RWPE1 (cell line): ENCODE measurements around the gene PAFAH2.

Source experiments
- CTCF ChIA-PET: fragments of 350-600 bp; sonication (Branson Sonifier 250); formaldehyde crosslinking; extraction: SDS; loops from one replicate; lab custom pipeline; 2021; lab: Yijun Ruan, JAX
- POLR2A ChIA-PET: fragments of 400-600 bp; formaldehyde crosslinking; extraction: SDS; loops from one replicate; lab custom pipeline; 2020; ENCODE audit warnings: antibody characterized with exemption; ENCODE audit not compliant: low non-redundant PET; lab: Yijun Ruan, JAX
- DNase-seq: peaks from one replicate; pipeline ENCODE4 v3.0.0; 2012; ENCODE audit warnings: low spot score
- H3K27ac ChIP-seq: fragments of 450-650 bp; 2 replicates; pipeline ENCODE4 v1.5.1; 2017
- TF ChIP-seq, protein P1 (sequence below): fragments of 450-650 bp; conservative IDR thresholded peaks from 2 replicates; pipeline ENCODE4 v1.5.1; 2017; ENCODE audit warnings: low read depth, mild to moderate bottlenecking

PAFAH2 gene

DNA sequence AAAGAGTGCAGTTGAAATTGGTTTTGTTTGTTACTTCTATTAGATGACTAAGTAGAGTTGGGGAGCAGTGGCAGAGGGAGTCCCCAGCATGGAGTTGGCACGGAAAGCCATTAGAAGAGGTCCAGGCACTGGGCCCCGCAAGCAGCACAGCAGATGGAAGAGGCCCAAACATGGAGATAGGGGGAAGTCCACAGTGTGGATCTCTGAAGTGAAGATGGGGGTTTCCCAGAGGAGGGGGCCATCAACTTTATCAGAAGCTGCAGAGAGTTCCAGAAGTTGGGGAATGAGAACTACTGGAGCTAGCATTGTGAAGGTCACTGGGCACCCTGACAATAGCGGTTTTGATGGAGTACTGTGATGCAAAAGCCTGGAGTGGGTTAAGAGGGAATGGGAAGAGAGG is 30.6 kb downstream of the PAFAH2 start:
- CTCF ChIA-PET = interaction anchor here (0.6 kb wide), 1 partner anchor 330 kb away, joined by 3 read pairs; no protein-coding TSS in a partner anchor
- POLR2A ChIA-PET = no interaction called here
- no peak overlapping the region for H3K27ac ChIP-seq
- TF ChIP-seq, protein P1, sequence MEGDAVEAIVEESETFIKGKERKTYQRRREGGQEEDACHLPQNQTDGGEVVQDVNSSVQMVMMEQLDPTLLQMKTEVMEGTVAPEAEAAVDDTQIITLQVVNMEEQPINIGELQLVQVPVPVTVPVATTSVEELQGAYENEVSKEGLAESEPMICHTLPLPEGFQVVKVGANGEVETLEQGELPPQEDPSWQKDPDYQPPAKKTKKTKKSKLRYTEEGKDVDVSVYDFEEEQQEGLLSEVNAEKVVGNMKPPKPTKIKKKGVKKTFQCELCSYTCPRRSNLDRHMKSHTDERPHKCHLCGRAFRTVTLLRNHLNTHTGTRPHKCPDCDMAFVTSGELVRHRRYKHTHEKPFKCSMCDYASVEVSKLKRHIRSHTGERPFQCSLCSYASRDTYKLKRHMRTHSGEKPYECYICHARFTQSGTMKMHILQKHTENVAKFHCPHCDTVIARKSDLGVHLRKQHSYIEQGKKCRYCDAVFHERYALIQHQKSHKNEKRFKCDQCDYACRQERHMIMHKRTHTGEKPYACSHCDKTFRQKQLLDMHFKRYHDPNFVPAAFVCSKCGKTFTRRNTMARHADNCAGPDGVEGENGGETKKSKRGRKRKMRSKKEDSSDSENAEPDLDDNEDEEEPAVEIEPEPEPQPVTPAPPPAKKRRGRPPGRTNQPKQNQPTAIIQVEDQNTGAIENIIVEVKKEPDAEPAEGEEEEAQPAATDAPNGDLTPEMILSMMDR = no peak
- no peak for DNase-seq

DNA sequence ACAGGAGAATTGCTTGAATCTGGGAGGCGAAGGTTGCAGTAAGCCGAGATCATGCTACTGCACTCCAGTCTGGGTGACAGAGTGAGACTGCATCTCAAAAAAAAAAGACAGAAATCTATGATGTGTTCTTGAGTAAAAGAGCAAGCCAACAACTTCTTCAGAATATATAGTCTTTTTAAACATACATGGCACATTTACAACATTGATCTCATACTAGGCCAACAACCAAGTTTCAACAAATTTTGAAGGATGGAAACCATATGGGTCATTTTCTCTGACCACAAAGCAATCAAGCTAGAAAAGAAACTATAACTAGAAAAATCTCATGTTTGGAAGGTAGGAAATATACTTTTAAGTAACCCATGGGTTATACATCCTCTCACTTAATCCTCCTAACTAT is 38.3 kb downstream of the PAFAH2 start:
- no peak overlapping the region for H3K27ac ChIP-seq
- TF ChIP-seq, protein P1 = no peak
- no peak for DNase-seq
- CTCF ChIA-PET = no interaction called here
- POLR2A ChIA-PET = no interaction called here

DNA sequence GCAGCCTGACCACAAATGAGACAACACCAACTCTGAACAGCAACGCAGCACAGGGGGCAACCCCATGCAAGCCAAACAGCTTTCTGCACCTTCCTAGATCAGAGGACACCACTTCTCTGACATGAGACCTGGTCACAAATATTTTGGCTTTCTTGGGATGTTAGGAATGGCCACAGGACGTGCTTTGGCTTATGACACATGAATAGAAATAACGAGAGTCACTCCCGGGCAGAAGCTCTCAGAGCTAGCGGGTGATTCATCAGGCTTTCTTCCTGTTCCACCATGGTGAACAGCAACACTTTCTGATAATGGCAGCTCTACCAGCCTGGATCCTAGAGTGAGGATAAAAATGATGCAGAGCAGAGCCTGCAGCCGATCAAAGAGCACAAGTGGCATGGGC is 39.4 kb downstream of the PAFAH2 start:
- TF ChIP-seq, protein P1 = no peak
- ChIA-PET POLR2A (no interaction called here), CTCF (interaction anchor here (0.5 to 0.6 kb wide), 2 partner anchors 12 to 35 kb away, joined by 3 to 4 read pairs; no protein-coding TSS in a partner anchor)
- H3K27ac ChIP-seq = no peak overlapping the region
- DNase-seq = peak; percentile 51

DNA sequence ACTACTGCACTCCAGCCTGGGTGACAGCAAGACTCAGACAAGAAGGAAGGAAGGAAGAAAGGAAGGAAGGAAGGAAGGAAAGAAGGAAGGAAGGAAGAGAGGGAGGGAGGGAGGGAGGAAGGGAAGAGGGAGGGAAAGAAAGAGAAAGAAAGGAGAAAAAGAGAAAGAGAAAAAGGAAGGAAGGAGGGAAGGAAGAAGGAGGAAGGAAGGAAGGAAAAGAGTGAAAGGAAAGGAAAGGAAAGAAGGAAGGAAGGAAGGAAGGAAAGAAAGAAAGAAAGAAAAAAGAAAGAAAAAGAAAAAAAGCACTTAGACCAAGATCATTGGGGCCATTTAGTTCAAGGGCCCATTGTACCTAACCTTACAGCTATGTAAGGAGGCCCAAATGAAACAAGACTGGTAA is 42.3 kb downstream of the PAFAH2 start:
- POLR2A ChIA-PET = no interaction called here
- TF ChIP-seq, protein P1 = no peak
- no peak for DNase-seq
- H3K27ac ChIP-seq = no peak overlapping the region
- CTCF ChIA-PET = no interaction called here

DNA sequence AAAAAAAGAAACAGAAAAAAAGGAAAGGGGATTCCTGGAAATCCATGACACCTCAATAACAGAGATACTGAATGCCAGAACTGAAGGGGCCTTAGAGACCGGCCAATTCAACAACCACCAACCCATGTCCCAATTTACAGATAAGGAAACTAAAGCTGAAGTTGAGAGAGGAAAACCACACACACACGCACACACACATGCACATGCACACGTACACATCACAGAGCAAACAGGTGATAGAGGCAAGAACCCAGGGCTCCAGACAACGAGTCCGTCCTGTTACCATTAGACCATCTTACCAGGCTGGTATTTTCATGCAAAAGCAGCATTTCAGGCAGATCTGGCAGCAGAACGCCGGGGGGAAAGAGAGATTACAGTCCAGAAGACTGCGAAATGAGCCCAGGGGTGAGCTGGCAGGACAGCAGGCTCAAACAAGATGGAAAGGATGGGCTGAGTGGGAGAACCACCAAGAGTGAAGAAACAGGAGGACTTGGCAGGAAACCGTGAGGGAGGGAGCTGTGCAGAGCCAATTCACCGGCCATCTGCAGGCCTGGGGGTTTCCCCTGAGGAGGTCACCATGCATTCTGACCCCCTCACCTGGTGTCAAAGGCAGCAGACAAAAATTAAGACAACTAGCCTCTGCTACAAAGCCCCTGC is 43.5 kb downstream of the PAFAH2 start:
- H3K27ac ChIP-seq = no peak overlapping the region
- ChIA-PET CTCF (interaction anchor here (0.6 to 0.7 kb wide), 3 partner anchors 8 to 43 kb away, joined by 3 to 7 read pairs (median 4); partner anchors contain the start of gene PAFAH2), POLR2A (no interaction called here)
- DNase-seq = no peak
- TF ChIP-seq, protein P1 = no peak

DNA sequence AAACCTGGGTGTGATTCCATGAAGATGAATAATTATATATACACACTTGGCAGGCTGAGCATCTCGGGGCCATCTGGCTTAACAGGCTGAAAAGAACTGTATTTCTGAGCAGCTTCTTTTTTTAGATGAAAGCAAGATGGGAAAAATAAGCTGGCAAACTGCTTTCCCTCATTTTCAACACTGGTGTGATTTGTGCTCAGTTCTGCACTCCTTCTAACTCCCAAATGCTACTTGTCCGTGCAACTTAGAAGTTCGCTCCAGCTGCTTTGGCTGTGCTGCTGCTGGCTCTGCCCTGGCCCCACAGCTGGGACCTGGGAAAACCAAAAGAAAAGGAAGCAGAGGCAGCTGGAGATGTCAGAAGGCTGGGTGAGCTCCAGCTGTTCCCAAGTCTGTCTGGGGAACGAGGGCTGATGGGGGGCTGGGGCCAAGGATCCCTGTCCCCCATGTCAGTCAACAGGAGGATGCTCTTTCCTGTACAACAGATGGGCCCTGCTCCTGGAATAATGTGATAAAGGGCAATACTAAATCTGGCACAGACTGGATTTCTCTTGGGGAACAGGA is 44.9 kb downstream of the PAFAH2 start:
- CTCF ChIA-PET = no interaction called here
- TF ChIP-seq, protein P1 = no peak
- no peak overlapping the region for H3K27ac ChIP-seq
- POLR2A ChIA-PET = no interaction called here
- no peak for DNase-seq
